ENCODE results near the gene PLAU.
A peak's percentile ranks its signal among the peaks of the same experiment; 100 is the strongest.
"Not testable (repeated sequence)": the region's sequence is repeated elsewhere in the genome, so short reads cannot be mapped to it uniquely, and the experiment has no call there.

Gene PLAU

DNA sequence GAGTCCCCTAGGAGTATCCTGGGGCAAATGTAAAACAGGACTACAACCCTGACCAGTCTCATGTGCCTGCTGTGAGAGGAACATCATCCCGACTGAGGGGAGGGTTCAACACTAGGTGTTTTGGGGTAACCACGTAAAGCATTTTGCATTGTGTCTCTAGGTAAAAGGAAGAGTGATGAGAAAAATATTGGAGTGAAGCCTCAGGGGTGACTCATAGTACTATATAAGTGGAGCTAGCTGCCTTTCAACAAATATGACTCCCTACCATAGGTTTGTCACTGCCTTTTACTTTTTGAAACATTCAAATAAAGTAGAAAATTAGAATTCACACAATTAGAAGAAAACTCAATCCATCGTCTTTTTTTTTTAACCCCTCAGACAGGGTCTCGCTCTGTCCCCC, 34.0 kb upstream of the PLAU start:
- no peak for DNase-seq (ENCODE audit: low read depth in 2 of 2)

DNA sequence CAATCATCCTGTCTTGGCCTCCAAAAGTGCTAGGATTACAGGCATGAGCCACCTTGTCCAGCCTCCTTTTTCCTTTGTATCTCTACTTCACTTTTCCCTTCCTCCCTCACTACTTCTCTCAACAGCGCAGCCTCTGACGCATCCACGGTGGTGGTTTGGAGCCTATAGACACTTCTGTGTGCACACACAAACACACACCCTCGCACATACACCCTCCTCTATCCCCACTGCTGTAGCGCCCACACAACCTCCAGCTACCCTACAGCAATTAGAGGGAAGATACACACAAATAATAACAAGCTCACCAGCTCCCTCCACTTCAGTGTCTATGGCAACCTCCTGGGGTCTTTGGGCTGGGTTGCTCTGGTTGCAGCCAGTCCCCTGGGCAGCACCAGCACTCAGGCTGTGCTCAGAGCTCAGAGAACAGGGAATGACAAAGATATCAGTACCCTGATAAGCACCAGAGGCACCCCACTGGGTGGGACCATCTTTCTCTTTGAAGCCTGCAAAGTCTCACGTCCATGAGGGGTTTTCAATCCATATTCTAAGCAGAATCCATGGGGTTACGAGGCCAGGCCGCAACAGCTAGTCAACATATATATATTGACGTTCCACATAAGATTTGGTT, 33.3 kb upstream of the PLAU start:
- DNase-seq (ENCODE audit: low read depth in 2 of 2) = no peak

DNA sequence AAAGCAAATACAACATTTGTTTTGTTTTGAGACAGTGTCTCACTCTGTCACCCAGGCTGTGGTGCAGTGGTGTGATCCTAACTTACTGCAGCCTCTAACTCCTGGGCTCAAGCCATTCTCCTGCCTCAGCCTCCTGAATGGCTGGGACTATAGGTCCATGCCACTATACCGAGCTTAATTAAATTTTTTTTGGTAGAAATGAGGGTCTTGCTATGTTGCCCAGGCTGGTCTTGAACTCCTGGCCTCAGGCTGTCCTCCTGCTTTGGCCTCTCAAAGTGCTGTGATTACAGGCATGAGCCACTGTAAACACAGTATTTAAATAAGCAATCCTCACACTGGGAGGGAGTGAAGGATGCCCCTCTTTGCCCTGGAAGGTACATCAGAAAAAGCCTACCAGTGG, 32.6 kb upstream of the PLAU start:
- DNase-seq (ENCODE audit: low read depth in 2 of 2) = no peak

DNA sequence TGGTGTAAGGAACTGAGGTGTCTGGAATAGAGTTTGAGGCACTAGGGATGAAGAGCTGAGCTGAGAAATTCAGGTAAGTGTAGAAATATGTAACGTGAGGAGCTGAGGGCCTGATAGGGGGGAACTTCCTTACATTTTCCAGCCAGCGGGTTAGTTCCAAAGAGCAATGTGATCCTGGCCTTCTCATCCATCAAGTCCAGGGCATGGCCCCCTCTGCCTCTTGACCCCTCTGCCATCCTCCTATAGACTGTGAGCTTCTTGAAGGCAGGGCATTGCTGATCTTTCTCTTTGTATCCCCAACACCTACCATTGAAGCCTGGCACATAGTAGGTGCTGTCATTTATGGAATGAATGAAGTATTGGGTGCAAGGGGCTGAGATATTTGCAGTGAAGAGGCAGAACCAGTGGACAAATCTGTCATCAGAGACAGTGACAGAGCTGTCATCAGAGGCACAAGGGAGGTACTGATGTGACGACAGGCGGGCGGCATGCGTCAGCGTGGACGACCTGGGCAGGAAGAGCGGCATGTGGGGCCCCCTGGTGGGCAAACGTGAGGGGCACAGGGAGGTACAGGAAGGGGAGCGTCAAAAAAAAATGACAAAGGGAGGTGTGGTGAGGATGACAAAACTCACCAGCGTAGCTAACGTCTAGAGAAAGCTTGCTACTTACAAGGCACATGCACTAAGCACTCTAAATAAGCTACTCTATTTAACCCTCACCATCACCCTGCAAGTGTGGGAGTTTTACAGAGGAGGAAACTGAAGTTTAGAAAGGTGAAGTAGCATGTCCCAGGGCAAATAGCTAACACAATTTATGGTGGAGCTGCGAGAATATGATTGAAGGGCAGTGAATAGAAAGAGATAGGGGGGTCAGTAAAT, 31.4 kb upstream of the PLAU start:
- DNase-seq (ENCODE audit: low read depth in 2 of 2) = peak; percentile 81 to 86

DNA sequence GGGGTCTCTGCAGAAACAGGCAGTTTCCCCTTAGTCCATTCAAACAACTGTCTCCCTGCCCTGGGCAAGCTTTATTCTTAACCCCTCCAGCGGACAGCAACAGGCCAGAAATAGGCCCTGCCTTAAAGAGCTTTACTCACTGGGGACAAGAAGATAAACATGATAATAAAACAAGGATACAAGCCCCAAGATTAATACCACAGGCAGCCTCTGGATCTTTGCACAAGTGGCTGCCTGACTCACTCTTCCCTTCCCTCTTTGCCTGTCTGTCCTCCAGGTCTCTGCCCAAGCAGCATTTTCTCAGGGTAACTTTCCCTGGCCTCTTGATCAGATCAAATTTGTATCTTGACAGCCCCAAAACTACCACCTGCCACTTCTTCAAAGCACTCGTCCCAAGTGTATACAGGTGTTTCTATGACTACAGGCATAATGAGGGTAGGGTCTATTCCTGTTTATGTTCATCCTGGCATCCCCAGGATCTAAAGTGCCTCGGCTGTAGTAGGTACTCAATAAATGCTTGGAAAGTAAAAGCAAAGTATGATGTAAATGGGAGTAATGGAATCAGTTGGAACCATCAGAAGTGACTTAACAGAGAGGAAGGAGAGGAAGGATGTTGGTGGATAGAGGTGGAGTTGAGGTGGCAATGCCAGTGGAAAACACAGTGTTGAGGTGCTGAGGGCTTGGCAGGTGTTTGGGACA, 29.6 kb upstream of the PLAU start:
- no peak for DNase-seq (ENCODE audit: low read depth in 2 of 2)

DNA sequence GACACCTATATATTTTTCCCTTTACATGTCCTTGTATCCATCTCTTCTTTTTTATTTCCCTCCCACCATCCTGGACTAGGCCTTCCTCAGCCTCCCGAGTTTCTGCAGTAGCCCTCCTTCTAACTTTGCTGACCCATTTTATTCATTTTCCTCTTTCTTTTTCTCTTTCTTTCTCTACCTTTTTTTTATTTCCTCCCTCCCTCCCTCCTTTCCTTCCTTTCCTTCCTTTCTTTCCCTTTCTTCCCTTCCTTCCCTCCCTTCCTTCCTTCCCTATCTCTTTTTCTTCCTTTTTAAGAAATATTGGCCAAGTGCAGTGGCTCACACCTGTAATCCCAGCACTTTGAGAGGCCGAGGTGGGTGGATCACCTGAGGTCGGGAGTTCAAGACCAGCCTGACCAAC, 26.9 kb upstream of the PLAU start:
- no peak for DNase-seq (ENCODE audit: low read depth in 2 of 2)

DNA sequence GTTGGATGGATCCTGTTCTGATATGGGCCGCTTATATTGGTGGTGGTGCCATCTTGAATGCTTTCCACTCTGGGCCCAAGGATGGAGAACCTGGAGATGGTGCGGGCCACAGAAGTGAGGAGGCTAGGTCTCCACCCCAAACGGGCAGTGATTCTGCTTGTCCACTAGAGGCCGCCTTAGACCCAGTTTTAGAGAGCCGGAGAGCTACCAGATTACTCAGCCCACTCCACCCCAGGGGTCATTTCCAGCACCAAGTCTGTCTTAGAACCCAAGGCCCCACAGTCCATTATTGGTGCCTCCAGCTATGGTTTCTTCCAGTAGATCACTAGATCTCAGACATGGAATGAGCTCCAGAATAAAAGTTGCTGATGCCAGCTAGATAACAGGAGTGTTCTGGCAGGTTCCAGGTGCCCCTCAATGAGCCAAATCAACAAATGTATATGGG, 24.8 kb upstream of the PLAU start:
- DNase-seq (ENCODE audit: low read depth in 2 of 2) = no peak

DNA sequence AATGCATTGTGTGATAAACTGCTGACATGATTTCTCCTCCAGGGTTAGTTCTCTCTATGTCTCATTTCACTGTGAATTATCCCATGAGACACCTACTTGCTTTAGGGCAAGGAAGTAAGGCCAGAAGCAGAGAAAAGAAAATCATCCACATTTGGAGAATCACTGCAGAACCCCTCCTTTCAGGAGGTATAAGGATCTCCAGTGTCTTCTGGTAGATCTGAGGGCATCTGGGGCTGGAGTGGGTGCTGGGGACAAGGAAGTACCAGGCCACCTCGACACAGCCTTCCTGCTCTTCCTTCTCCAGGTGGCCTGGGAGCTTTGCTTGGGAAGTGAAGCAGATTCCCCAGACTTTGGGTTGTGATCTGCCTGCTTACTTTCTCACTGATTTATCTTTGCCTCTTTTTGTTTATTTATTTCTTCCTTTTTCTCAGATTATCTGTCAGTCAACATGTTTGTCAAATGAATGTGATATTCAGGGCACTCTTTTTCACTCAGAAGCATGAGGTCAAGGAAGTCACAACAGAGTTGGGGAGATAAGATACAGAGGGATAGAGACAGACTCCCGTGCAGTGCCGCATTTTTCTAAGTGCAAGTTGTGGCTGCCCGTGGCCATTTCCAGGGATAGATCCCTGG, 24.2 kb upstream of the PLAU start:
- no peak for DNase-seq (ENCODE audit: low read depth in 2 of 2)

DNA sequence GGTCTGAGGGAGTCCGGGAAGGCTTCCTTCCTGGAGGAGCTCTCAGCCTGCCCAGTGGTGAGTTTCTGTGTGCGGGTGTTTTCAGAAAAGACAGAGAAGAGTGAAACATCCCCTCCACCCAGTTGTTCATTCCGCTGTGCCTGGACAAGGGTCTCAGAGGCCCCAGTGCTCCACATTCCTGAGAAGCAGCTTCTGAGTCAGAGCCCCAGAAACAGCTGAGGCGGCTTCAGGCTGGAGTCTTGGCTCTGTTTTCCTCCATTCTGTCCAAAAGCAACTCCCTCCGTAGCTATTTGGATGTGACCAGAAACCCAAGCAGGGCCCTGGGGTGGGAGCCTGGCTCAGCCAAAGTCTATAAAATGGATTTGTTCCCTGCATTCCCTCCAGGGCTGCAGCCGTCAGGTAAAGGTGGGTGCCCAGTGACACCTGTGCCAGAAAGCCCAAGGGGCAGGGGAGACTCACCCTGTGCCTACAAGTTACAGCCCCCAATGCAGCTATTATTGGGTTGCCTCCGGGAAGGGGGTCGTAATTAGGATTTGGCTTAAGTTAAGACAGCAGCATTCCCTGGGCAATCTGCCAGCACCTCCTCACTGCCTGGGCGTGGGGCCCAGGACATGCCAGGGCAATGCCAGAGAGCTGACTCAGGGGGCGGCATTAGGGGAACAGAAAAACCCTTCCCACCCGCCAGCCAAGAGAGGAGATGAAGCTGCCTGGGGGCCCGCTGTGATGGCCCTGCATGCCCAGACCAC, 23.5 kb upstream of the PLAU start:
- DNase-seq (ENCODE audit: low read depth in 2 of 2) = no peak

DNA sequence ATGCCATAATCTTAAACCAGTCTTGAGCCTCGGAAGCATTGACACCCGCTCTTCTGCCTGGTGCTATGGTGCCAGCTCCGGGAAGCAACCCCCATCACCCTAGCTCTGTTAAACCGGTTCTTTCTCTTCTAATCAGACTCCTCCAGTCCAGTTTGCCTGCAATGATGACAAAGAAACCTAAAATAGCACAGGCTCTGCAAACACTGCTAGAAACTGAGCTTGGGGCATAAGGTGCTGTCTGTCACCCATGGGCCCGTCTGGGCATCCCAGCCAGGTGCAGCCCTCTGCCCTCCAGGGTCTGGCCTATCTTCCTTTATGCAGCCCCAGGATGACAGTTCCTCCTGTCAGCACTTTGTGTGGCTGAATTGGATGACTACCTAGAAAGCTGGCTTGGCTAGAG, 22.4 kb upstream of the PLAU start:
- DNase-seq (ENCODE audit: low read depth in 2 of 2) = no peak

DNA sequence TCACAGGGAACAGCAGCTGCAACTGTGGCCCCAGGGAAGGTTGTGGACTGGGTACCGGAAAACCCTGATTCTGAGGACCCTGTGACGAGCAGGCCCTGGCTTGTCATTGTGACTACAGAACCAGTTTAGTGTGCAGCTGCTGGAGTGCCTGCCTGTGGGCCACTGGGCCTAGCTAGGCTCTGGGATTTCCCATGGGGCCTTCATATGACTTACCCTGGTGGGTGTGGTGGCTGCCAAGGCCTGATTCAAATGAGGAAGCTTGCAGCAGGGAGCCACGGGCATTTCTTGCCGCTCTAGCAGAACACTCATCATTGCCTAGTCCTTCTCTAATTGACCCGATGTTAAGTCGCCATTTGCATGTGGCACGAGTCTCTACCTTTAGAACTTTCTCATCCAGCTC, 21.9 kb upstream of the PLAU start:
- no peak for DNase-seq (ENCODE audit: low read depth in 2 of 2)

DNA sequence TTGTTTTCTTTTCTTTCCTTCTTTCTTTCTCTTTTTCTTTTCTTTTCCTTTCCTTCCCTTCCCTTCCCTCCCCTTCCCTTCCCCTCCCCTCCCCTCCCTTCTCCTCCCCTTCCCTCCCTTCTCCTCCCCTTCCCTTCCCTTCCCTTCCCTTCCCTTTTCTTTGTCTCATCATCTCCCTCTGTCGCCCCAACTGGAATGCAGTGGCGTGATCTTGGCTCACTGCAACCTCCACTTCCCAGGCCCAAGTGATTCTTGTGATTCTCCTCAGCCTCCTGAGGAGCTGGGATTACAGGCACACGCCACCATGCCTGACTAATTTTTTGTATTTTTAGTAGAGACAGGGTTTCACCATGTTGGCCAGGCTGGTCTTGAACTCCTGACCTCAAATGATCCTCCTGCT, 21.5 kb upstream of the PLAU start:
- DNase-seq (ENCODE audit: low read depth in 2 of 2) = not testable (repeated sequence)

DNA sequence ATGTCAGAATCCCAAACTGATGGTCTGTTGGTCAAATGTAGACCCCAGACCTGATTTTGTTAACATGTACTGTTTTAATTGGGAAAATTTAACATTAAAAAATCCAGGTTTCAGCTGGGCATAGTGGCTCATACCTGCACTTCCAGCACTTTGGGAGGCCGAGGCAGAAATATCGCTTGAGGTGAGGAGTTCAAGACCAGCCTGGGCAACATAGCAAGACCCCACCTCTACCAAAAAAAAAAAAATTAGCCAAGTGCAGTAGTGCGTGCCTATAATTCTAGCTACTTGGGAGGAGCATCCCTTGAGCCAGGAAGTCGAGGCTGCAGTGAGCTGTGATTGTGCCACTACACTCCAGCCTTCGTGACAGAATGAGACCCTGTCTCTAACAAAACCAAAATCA, 20.7 kb upstream of the PLAU start:
- no peak for DNase-seq (ENCODE audit: low read depth in 2 of 2)

DNA sequence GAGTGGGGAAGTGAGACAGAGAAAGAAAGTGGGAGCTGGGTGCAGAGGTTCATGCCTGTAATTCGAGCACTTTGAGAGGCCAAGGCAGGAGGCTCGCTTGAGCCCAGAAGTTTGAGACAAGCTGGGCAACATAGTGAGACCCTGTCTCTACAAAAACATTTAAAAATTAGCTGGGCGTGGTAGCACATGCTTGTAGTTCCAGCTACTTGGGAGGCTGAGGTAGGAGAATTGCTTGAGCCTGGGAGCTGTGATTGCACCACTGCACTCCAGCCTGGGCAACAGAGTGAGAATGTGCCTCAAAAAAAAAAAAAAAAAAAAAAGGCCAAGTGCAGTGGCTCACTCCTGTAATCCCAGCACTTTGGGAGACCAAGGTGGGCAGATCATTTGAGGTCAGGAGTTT, 20.1 kb upstream of the PLAU start:
- DNase-seq (ENCODE audit: low read depth in 2 of 2) = not testable (repeated sequence)

DNA sequence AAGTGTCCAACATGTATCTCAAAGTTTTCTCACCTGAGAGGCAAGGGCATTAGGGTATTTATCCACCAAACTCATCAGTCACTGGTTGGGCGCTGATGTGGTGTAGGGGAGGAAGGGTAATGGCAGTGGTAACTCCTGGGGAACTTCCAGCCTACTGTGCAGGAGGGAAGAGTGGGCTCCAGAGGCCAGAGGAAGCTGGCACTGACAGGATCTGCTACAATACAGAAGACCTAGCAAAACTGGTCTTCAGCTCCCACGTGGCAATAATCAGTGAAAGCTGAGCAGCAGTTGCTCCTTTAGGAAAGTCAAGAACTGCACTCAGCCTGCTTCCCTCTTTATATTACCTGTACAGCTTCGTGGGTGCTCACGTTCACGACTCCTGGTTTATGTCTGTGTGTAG, 19.4 kb upstream of the PLAU start:
- DNase-seq (ENCODE audit: low read depth in 2 of 2) = no peak

DNA sequence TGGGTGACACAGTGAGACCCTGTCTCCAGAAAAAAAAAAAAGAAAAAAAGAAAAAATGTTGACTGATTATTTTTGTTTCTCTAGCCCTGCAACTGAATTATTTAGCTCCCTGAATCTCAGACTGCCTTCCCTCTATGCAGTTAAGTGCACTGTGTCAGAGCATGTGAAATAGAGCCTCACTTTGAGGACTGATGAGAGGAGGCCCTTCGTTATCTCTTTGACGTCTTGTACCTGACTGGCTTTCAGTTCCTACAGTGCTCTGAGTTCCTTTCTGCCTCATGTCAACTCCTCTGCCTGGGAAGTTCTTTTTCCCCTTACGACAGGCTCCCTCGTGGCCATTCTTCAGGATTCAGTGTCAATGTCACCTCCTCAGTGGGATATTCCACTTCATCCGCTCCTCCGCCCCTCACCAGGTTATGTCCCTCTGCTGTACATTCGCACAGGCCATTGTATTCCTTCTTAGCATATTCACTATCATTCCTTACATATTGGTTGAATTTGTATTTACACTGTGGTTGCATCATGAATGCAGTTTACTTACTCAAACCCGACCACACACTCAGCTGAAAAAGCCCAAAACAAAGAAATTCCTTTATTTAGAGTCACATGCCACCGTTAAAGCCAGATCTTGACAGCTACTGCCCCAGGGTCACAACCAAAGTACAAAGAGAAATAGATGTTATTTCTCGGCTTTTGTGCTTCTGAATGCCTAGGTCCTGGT, 18.5 kb upstream of the PLAU start:
- no peak for DNase-seq (ENCODE audit: low read depth in 2 of 2)

DNA sequence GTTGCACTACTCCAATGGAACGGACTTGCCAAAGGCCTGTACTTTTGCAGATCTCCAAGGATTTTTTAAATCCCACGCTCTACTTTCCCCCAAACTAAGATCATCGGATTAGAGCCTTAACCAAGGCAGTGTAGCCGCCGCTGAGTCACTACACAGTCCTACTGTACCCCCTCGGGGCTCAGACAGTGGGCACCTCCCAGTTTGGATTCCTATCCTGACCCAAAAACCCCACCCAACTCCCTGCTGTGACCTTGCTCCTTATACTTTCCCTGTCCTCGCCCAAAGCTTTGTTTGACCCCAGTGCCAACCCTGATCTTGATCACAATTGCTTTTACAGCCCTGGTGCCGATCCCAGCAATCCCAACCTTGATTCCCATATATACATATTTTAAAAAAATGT, 17.5 kb upstream of the PLAU start:
- DNase-seq (ENCODE audit: low read depth in 2 of 2) = no peak

DNA sequence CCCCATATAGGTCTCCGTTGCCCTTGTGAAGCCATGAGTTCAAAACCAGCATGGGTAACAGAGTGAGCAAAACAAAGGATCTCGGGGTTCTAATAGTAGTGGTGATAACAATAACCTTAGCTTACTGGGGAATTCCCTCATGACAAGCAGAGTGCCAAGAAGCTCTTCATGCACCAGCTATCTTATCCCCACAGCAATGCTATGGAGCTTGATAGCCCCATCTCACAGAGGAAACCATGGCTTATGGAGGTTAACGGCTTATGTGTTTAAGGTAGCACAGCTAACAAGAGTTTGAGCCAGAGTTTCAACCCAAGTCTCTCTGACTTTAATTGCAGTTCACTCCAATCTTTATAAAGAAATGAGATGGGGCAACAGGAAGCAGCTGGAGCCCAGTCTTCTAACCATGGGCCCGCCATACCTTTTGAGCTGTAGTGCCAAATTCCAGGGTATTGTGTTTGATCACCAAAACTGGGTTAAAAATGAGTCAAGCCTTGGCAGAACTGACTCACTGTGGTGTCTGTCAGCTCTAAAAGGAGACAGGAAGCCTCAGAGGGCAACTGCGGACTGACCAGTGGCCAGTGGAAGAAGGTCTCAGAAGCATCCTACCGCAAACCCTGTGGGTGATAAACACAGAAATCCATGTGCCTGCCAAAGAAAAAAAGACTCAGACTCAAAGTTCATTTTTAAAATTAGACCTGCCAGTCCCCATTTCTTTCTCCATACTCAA, 16.5 kb upstream of the PLAU start:
- no peak for DNase-seq (ENCODE audit: low read depth in 2 of 2)

DNA sequence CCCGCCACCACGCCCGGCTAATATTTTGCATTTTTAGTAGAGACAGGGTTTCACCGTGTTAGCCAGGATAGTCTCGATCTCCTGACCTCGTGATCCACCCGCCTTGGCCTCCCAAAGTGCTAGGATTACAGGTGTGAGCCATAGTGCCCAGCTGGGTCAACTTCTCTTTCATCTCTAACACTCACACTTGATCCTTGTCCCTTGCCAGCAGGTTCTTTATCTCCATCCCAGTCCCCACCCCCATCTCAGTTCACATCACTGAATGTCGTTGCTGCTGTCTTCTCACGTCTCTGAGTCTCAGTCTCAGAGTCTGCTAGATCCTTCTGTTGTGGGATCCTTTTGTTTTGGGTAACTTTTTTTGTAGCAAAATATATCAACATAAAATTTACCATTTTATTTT, 15.6 kb upstream of the PLAU start:
- not testable (repeated sequence) for DNase-seq (ENCODE audit: low read depth in 2 of 2)

DNA sequence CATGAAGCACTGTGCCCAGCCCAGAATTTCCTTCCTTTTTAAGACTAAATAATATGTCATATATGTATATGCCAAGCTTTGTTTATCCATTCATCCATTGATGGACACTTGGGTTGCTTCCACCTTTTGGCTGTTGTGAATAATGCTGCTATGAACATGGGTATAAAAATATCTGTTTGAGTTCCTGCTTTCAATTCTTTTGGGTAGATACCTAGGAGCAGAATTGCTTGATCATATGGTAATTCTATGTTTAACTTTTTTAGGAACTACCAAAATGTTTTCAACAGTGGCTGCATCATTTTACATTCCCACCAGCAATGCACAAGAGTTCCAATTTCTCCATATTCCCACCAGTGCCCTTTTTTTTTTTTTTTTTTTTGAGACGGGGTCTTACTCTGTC, 13.2 kb upstream of the PLAU start:
- DNase-seq (ENCODE audit: low read depth in 2 of 2) = no peak
